HG03342 (cell line): ENCODE results near the gene FOXN1.

ENCODE experiments used
- ATAC-seq: cut with Tn5 transposase; IDR thresholded peaks from one replicate; pipeline ENCODE4 v1.9.1; 2021; ENCODE audit warnings: mild to moderate bottlenecking, moderate library complexity; ENCODE audit not compliant: unreplicated experiment

FOXN1 gene

DNA sequence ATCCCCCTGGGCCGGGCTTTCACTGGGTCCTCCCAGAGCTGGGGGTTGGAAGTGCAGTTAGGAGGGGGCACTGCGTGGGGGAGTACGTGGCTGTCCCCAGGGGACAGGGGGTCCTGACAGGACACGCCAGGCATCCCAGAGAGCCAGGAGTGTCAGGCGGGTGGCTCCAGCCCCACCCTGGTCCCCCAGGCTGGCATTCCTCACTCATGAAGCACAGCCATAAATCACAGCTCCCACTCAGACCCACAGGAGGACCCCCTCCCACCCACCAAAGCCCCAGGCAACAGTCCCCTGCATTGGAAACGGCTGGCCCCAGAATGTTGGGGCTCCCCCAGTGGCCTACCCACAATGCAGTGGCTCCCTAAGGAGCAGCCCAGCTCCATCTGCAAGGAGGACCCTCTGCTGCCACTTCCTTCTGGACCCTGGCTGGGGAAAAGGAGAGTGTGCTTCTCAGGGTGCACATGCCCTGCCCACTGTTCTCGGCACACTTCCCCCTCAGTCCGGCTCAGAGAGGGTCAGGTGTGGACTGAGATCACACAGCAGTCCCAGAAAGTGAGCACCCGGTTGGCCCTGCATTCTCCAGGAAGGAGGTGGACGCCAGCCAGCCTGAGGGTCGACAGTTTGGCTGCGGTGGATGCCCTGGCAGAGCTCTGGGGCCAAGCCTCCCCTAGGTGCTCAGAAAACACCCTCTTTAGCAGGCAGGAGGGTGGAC is 7.3 kb upstream of the FOXN1 start:
- no peak for ATAC-seq

GRCh38 chr17:28499364-28499664 is 6.8 kb upstream of the FOXN1 start:
- no peak for ATAC-seq

DNA sequence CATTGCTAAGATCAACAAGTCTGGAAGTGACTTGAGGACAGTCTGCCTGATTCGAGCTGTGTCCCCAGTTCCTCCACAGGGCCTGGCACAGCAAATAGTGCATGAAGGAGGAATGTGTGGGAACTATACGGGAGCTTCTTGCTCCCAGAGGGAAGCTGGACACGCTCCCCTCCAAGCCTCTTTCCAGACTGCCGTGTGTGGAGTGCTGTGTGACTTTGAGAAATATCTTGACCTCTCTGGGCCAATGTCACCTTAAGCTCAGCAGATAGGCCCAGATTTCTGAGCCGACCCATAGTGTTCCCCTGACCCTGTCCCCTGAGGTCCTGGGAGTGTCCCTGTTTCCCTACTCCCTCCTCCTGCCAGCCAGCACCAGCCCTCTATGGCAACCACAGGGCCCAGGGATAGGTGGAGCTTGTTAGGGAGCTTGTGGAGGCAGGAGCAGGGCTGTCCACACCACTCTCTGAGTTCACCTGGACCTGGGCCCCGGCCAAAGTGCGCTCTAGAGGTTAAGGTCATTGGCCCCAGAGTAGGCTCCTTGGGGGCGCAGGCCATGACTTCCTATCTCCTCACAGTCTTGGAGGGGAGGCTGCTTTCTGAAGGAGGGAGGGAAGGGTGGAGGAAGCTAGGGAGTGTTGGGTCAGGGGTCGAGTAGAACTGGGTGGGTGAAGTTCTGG is 6.3 kb upstream of the FOXN1 start:
- ATAC-seq, result no peak

DNA sequence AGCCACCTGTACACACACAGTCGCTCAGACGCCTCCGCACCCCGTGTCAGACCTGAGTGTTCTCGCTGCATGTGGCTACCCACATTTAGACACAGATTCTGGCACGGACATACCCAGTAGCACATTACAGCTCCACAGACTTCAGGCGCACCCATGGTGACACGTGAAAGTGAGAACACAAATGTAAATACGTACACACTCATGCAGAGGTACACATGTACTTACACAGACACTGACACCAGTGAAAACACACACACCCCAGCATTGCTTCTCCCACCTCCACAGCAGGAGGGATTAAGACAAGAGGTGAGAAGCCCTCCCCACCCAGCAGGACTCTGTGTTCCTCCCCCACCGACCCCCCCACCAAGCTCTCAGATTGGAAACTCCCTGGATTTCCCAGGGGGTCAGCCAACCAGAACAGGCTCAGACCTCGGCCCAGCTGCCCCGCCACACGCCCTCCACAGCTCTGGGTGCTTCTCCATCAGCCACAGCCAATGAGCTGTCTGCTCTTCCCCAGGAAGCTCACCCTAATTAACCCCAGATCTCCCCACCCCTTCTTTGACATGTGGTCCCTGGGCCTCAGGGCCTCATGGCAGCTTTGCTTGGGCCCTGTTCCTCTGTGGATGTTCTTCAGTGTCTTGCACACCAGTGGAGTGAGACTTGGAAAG is 5.3 kb upstream of the FOXN1 start:
- peak; percentile 54 for ATAC-seq

DNA sequence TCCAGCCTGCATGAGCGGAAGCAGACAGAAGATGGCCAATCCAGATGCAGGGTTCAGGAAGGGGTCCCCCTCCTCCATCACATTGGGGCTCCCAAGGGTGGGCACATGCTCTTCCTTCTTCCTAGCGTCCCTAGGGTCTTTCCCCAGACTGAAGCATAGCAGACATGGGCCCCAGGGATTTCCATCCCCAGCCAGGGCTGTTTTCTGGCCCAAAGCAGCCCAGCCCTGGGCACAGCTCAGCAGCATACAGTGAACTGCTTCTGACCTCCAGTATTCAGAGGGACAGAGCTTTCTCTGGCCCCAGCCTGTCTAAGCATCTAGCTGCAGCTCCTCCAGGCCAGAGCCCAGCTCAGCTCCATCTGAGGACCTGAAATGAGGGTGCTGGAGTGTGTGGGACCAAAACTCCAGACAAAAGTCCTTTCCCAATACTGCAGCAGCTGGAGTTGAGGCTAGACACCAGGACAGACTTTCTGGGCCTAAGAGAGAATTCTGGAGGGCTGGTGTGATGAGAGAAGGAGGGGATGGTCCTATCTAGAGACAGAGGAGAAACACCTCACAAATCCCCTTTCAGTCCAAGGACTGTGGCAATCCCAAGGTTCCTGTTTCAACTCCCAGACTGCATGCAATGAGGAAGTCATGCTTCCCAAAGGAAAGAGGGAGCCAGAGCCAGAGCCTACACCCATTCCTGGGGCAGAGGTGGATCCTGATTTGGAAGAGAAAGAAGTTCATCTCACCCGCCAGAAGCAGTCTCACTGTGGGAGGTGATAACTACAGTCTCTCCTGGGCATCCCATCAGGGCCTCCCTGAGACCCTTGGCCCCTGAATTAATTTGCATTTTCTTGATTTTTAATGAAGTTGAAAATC is 4.5 kb upstream of the FOXN1 start:
- ATAC-seq, result no peak

DNA sequence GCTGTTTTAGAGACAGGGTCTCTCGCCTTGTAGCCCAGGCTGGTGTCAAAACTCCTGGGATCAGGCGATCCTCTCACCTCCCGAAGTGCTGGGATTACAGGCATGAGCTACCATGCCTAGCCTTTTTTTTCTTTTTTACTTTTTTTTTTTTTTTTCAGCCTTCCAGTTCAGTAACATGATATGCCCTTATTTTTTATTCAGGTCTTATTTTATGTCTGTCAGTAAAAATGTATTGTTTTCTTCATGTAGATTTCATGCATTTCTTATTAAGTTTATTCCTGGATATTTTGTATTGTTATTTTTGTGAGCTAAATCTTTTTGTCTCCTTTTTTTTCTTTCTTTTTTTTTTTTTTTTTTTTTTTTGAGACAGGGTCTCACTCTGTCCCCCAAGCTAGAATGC is 2.7 kb upstream of the FOXN1 start:
- no peak for ATAC-seq

DNA sequence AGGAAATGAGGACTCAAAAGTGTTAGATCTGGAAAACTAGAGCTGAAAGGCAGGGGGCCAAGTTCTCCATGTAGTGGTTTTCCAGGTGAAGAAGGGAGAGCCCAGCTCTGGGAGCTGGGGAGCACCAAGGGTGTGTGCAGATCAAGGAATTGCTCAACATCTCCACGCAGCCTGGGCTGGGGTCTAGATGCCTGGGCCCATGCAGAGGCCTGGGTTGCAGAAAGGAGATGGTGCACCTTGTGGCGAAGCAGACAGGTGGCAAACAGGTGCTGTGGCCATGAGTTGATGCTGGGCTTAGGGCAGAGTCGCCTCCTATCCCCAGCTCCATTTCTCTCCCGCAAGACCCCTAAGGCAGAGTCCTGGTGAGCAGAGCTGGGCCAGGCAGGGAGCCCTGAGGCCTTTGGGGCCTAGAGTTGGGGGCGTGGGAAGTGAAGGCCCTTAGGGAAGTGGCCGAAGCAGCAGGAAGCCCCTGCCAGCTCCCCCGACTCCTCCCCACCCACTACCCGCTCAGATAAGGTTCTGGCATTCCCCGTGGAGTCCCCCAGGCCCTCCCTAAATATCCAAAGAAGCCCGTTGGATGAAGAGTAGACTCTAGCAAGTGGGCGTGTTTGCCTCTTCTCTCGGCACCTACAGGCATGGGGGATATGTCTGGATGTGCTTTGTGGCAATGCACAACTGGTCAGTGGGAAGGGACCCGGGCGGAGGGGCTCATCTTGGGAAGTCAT is 777 bp downstream of the FOXN1 start:
- no peak for ATAC-seq

DNA sequence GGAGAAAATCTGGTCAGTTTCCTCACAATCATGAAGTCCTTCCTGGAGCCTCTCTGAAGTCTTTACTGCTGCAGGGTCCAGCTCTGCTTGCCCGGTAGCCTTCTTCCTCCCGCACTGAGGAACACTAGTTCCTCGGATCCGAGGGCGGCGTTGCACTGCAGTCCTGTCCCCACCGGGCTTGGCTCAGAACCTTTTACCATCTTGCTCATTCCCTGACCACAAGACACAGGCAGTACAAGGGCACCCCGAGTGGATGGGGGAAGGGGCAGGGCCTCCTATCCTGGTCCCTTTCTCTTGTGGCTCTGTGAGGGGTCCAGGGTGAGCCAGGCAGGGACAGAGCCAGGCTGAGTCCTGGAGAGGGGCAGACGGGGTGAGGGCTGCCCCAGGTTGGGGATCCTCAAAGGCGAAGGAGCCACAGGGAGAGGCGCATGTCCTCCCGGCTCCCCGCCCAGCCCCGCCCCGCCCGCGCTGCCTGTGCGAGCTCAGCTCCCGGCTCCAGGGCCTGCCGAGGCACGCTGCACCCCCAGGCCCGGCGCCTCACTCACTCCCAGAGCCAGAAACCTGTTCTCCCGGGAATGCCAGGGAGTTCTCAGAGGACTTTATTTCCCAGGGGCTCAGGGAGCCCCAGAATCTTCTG is 1.5 kb downstream of the FOXN1 start:
- ATAC-seq, result no peak

DNA sequence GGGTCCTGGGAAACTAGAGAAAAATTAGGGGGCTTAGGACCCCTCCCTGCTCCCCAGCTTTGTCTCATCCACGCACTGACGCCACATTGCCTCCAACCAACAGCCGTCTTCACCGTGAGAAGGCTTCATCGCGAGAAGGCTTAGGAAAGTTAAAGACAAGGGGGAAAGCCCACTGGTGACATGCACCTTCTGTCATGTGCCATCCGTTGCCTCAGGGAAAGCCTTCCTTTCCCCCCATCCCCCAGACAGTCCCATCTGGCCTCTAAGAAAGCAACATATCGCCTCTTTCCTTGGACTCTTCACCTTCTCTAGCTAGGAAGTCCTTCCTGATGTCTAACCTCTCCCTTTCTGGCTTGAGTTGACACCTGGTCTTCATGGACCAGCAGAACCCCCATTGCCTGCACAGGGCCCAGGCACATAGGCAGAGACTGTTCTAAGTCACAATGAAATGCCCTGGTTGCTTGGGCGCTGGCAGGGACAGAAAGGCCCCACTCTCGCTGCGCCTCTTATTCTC is 2.1 kb downstream of the FOXN1 start:
- no peak for ATAC-seq

DNA sequence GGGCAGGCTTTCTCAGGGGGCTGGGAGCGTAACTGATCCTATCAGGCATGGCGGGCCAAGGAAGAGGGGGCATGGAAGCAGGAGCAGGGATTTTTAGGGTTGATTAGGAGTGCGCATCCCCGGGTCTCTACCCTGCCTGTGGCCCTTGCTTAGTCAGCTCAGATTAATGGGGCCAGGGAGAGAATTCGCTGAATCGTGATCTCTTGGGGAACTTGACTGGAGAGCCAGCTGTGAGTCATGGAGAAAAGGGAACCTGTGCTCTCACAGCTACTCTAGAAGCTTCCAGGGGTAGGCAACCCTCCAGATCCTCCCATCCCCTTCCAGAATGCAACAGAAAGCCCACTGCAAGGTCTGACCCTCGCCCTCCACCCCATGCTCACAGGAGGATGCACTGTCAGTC is 3.6 kb downstream of the FOXN1 start:
- no peak for ATAC-seq

GRCh38 chr17:28511858-28512461 is 5.8 kb downstream of the FOXN1 start:
- no peak for ATAC-seq

GRCh38 chr17:28513476-28513875 is 7.3 kb downstream of the FOXN1 start:
- ATAC-seq, result no peak

DNA sequence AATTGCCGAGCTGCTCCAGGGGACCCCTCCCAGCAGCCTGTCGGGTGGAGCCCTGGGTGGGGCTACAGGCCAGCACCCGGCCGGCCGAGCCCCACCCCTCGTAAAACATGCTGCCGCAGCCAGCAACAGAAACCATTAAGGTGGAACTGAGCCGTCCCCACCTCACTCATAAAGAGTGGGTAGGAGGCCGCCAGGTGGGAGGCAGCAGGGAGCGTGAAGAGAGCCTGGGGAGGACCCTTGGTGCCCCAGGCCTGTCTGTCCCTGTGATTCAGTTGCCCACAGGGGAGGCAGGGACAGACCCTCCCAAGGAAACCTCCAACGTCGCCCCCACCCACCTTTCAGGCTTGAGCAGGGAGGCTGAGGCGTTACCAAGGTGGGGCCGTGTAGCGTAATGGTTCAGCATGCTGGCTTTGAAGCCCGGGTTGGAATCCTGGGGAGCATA is 8.4 kb downstream of the FOXN1 start:
- no peak for ATAC-seq

GRCh38 chr17:28515518-28515917 is 9.4 kb downstream of the FOXN1 start:
- ATAC-seq, result no peak

GRCh38 chr17:28518132-28518531 is 12.0 kb downstream of the FOXN1 start:
- no peak for ATAC-seq

GRCh38 chr17:28518578-28518977 is 12.4 kb downstream of the FOXN1 start:
- ATAC-seq, result no peak

GRCh38 chr17:28519236-28519635 is 13.1 kb downstream of the FOXN1 start:
- ATAC-seq, result no peak

DNA sequence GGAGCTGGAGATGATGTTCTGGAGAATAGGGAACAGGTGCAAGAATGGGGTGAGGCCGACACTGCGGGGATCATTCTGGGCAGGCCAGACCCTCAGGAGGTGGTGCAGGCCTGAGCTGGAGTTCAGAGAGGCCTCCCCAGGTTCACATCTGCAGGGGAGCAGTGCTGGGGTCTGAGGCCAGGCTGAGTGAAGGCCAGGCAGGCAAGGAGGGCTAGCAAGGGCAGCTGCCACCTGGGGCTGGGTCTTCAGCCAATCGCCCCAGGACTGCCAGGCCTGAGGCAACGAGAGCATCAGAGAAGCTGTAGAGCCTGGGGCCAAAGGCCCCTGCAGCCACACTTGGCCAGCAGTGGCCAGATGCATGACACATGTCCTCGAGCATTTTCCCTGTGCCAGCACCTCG is 14.5 kb downstream of the FOXN1 start:
- ATAC-seq, result no peak

DNA sequence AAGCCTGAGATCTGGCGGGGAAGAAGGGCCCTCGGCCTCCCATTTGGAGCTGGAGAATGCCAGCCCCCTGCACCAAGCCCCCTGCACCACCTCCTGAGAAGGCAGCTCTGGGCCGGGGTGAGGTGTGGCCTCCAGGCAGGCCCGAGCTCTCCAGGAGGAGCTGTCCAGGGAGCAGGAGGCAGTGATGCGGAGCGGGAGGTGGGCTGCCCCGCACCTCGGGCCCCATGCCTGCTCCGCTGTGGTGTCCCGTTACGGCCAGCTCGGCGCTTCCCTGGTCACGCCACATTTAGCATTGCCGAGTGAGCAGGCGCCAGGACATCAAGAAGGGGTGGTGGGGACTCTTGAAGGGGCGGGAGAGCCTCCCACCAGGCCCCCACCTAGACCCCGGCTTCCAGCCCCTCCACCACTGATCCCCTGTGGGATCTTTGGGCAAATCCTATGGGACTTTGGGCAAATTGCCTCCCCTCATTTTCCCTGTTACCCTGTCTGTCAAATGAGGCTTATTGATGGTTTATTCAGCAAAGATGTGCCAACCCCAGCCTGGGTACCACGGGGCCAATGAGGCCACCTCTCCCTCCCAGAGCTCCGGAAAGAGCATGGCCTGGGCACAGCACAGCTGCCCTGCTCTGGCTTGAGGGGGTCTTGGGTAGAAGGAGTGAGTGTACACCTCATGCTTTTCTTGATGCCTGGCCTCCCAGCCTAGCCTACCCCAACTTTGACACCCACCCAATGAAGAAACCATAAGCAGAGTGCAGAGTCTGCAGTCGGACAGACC is 15.3 kb downstream of the FOXN1 start:
- ATAC-seq, result no peak
